Natural killer cell (primary cell): Measurements from ENCODE around the gene CTDSP1. TPM values are rescaled to one million over a fixed set of nuclear protein-coding genes. Genes with fewer than 3 reads are reported as not detected.

ENCODE experiments used
- ATAC-seq, 3 donors: fragments of 150-1000 bp in 2 of 3; fragments of 200-7000 bp in 1 of 3; cut with Tn5 transposase; 1 replicate in 1 of 3; 2 replicates in 2 of 3; pipeline ENCODE4 v1.10.0; 2021; ENCODE audit warnings: mild to moderate bottlenecking in 2 of 3, moderate library complexity in 2 of 3
- DNase-seq, 2 donors: peaks; one replicate each; pipeline versions ENCODE4 v3.0.0 to v3.0.0-alpha.2; 2013 to 2021; ENCODE audit warnings: mixed read lengths in 1 of 2
- H3K27ac ChIP-seq: one replicate; pipeline ENCODE4 v1.5.1; 2013; ENCODE audit warnings: mild to moderate bottlenecking, low read length
- H3K27me3 ChIP-seq: one replicate; pipeline ENCODE4 v1.6.1; 2013; ENCODE audit warnings: low read length; ENCODE audit not compliant: control insufficient read depth, insufficient read depth
- H3K36me3 ChIP-seq: one replicate; pipeline ENCODE4 v1.6.1; 2013; ENCODE audit warnings: low read length; ENCODE audit not compliant: control insufficient read depth, insufficient read depth
- H3K4me1 ChIP-seq: one replicate; pipeline ENCODE4 v1.6.1; 2013; ENCODE audit warnings: low read length; ENCODE audit not compliant: control insufficient read depth, insufficient read depth
- H3K4me3 ChIP-seq: one replicate; pipeline ENCODE4 v1.5.1; 2013; ENCODE audit warnings: low read length
- H3K9me3 ChIP-seq: one replicate; pipeline ENCODE4 v1.6.1; 2013; ENCODE audit warnings: low read length; ENCODE audit not compliant: control insufficient read depth, insufficient read depth
- H3K27ac Mint-ChIP-seq, 2 donors: one replicate each; pipeline ENCODE4 v1.8.0; 2022; ENCODE audit warnings: mild to moderate bottlenecking in 2 of 2, mixed read lengths in 2 of 2, moderate library complexity in 1 of 2
- H3K27me3 Mint-ChIP-seq, 2 donors: one replicate each; pipeline ENCODE4 v1.8.0; 2022; ENCODE audit warnings: low read depth in 2 of 2, mixed read lengths in 2 of 2
- H3K36me3 Mint-ChIP-seq: one replicate; pipeline ENCODE4 v1.8.0; 2022; ENCODE audit warnings: mixed read lengths
- H3K4me1 Mint-ChIP-seq, 2 donors: one replicate each; pipeline ENCODE4 v1.8.0; 2022; ENCODE audit warnings: mixed read lengths in 2 of 2
- H3K4me3 Mint-ChIP-seq: one replicate; pipeline ENCODE4 v1.8.0; 2022; ENCODE audit warnings: mild to moderate bottlenecking, moderate library complexity, mixed read lengths
- H3K9me3 Mint-ChIP-seq, 2 donors: one replicate each; pipeline ENCODE4 v1.8.0; 2022; ENCODE audit warnings: mixed read lengths in 2 of 2
- whole genome bisulfite sequencing: methylation state at CpG from one replicate; pipeline ENCODE4 v1.1.7; 2013; ENCODE audit warnings: missing lambda C conversion rate; ENCODE audit not compliant: insufficient coverage; 5-methylcytosine and 5-hydroxymethylcytosine counted together
- intact Hi-C: fragments of 100-400 bp; cut with micrococcal nuclease; formaldehyde crosslinking; loops from one replicate; pipeline ENCODE4 v1.14.2; 2022
- total RNA-seq, 4 donors: library from RNA; stranded (reverse); fragments of 120-200 nt in 1 of 4; gene quantifications; one replicate each; pipeline versions ENCODE4 v1.2.3 to v1.2.4, GENCODE V29; 2013 to 2022
- TF ChIP-seq, protein P1 (sequence below): fragments of 200-600 bp; IDR thresholded peaks from one replicate; pipeline ENCODE4 v1.8.0; 2022; ENCODE audit warnings: antibody characterized with exemption

CTDSP1 gene
- total RNA-seq, 3 donors from 2014 or later (not counting 1 experiment from before 2014, with no cell fraction given), result 223 to 273 (median 228) TPM

DNA sequence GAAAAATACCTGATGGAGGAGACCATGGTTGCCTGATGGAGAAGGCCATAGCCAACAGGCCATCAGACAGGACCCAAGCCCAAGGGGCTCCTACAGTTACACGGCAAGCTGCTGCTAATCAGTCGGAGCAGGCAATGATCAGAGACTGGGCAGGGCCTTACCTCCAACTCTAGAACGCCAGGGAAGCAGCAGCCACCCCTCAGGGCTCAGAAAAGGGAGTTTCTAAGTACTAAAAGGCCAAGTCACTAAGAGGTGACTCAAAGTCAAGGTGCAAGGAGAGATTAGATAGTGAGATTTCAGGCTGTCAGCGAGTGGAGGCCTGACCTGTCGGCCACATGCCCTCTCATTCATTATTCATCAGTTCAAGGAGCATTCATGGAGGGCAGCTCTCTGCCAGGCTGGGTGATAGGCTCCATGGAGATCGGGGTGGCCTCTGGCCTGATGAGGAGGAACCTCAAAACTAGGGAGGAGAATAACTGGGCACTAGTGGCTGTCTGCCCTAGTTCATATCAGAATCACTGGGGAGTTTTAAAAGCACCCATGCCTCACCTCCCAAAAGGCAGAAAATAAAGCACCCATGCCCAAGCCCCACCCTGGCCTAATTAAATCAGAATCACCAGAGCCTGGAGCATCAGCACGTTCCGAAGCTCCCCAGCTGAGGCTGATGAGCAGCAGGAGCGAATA, 22.9 kb downstream of the CTDSP1 start:
- Histone ChIP-seq H3K4me3 (no peak overlapping the region), H3K9me3 (no peaks in the 10 kb centered on the region), H3K27ac (no peak overlapping the region), H3K27me3 (no peaks in the 10 kb centered on the region), H3K4me1 (no peaks in the 10 kb centered on the region), H3K36me3 (no peaks in the 10 kb centered on the region)
- H3K27me3 Mint-ChIP-seq, result no peaks in the 10 kb centered on the region
- intact Hi-C loops, result no loop called here
- no peaks in the 10 kb centered on the region for H3K36me3 Mint-ChIP-seq
- 91% methylated on average over 9 of the region's 9 CpGs for WGBS
- no peak overlapping the region for H3K4me3 Mint-ChIP-seq
- no peaks in the 10 kb centered on the region for H3K9me3 Mint-ChIP-seq
- ATAC-seq (no peak), DNase-seq (no peak)
- no peaks in the 10 kb centered on the region for H3K4me1 Mint-ChIP-seq
- no peak overlapping the region for H3K27ac Mint-ChIP-seq
- TF ChIP-seq, protein P1, sequence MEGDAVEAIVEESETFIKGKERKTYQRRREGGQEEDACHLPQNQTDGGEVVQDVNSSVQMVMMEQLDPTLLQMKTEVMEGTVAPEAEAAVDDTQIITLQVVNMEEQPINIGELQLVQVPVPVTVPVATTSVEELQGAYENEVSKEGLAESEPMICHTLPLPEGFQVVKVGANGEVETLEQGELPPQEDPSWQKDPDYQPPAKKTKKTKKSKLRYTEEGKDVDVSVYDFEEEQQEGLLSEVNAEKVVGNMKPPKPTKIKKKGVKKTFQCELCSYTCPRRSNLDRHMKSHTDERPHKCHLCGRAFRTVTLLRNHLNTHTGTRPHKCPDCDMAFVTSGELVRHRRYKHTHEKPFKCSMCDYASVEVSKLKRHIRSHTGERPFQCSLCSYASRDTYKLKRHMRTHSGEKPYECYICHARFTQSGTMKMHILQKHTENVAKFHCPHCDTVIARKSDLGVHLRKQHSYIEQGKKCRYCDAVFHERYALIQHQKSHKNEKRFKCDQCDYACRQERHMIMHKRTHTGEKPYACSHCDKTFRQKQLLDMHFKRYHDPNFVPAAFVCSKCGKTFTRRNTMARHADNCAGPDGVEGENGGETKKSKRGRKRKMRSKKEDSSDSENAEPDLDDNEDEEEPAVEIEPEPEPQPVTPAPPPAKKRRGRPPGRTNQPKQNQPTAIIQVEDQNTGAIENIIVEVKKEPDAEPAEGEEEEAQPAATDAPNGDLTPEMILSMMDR, result no peak

DNA sequence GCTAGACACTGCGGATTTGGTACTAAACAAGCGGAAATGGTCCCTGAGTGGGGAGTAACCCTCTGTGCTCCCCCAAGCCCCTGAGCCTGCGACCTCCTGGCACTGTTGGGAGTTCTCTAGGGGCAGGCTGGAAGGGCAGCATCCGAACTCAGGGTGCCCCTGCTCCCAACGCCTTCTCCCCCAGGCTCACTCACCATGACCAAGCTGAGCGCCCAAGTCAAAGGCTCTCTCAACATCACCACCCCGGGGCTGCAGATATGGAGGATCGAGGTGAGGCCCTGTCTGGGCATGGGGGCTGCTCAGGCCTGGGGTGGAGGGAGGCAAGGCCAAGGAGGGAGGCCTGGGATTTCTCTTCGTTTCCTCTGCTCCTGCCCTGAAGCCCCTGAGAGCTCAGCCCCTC, 23.9 kb downstream of the CTDSP1 start:
- no peak overlapping the region for H3K4me3 Mint-ChIP-seq
- Histone ChIP-seq H3K4me3 (no peak overlapping the region), H3K27me3 (no peaks in the 10 kb centered on the region), H3K27ac (no peak overlapping the region), H3K4me1 (no peaks in the 10 kb centered on the region), H3K9me3 (no peaks in the 10 kb centered on the region), H3K36me3 (no peaks in the 10 kb centered on the region)
- intact Hi-C loops, result no loop called here
- H3K4me1 Mint-ChIP-seq, result no peaks in the 10 kb centered on the region
- WGBS, result 84% methylated on average over 7 of the region's 9 CpGs
- H3K9me3 Mint-ChIP-seq, result no peaks in the 10 kb centered on the region
- TF ChIP-seq, protein P1, result no peak
- DNase-seq (no peak), ATAC-seq (no peak)
- H3K36me3 Mint-ChIP-seq, result no peaks in the 10 kb centered on the region
- no peak overlapping the region for H3K27ac Mint-ChIP-seq
- H3K27me3 Mint-ChIP-seq, result no peaks in the 10 kb centered on the region

DNA sequence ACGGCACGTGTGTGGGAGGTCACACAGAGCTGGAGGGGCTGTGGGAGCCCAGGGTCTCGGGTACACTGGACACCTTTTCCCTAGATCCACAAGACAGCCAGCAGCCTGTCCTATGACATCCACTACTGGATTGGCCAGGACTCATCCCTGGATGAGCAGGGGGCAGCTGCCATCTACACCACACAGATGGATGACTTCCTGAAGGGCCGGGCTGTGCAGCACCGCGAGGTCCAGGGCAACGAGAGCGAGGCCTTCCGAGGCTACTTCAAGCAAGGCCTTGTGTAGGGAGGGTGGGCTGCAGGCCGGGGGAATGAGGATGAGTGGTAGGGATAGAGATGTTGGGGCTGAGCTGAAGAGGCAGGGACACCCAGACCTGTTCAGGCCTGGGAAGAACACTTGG, 25.9 kb downstream of the CTDSP1 start:
- no peaks in the 10 kb centered on the region for H3K36me3 ChIP-seq

More for the DNA sequence above, 25.9 kb downstream of the CTDSP1 start:
- Histone ChIP-seq H3K4me1 (peaks cover 5% of the 10 kb centered on the region), H3K27ac (no peak overlapping the region), H3K27me3 (no peaks in the 10 kb centered on the region), H3K9me3 (no peaks in the 10 kb centered on the region), H3K4me3 (no peak overlapping the region)
- no peak for DNase-seq
- Mint-ChIP-seq H3K9me3 (no peaks in the 10 kb centered on the region), H3K4me3 (no peak overlapping the region), H3K36me3 (no peaks in the 10 kb centered on the region), H3K27ac (no peak overlapping the region), H3K27me3 (no peaks in the 10 kb centered on the region), H3K4me1 (no peaks in the 10 kb centered on the region)
- ATAC-seq, result no peak
- TF ChIP-seq, protein P1, result no peak
- intact Hi-C loops, result no loop called here
- WGBS, result 91% methylated on average over 10 of the region's 10 CpGs
